ENCODE results near the gene VWA3A. TPM values are rescaled to one million over a fixed set of nuclear protein-coding genes. Genes with fewer than 3 reads are reported as not detected.
A peak's percentile ranks its signal among the peaks of the same experiment; 100 is the strongest.

Gene VWA3A
- total RNA-seq, 1 experiment from 2014 or later, result not detected

GRCh38 chr16:22184615-22184968 lies 92.3 kb downstream of the VWA3A start:
- Histone ChIP-seq H3K9me3 (ENCODE audit: low read length) (no peaks in the 10 kb centered on the region), H3K27me3 (ENCODE audit: low read length) (no peaks in the 10 kb centered on the region)
- no peak for DNase-seq

GRCh38 chr16:22186517-22186916 lies 94.2 kb downstream of the VWA3A start:
- Histone ChIP-seq H3K9me3 (ENCODE audit: low read length) (no peaks in the 10 kb centered on the region), H3K4me1 (ENCODE audit: low read length) (peaks cover 30% of the 10 kb centered on the region), H3K4me3 (ENCODE audit: low read length) (no peak overlapping the region), H3K27me3 (ENCODE audit: low read length) (no peaks in the 10 kb centered on the region), H3K9me2 (replicated peaks; ENCODE audit: insufficient read depth, low read length) (no peaks in the 10 kb centered on the region), H3K27ac (ENCODE audit: low read length) (no peak overlapping the region), H3K9ac (ENCODE audit: low read length) (0 out of 2 replicates have a peak overlapping the region, but pooled peaks have one; percentile 4), H3K79me2 (ENCODE audit: low read length) (no peaks in the 10 kb centered on the region), H3K36me3 (ENCODE audit: insufficient read depth, low read length) (no peaks in the 10 kb centered on the region), H2AFZ (ENCODE audit: low read length) (no peak overlapping the region), H3K4me2 (ENCODE audit: low read depth, low read length, poor library complexity, severe bottlenecking) (no peak overlapping the region), H4K20me1 (ENCODE audit: insufficient read depth, low read depth, low read length) (no peaks in the 10 kb centered on the region)
- peak; percentile 69 for DNase-seq

More at GRCh38 chr16:22184615-22184968, 92.3 kb downstream of the VWA3A start:
- Histone ChIP-seq H3K4me2 (ENCODE audit: low read depth, low read length, poor library complexity, severe bottlenecking) (no peak overlapping the region), H3K9ac (ENCODE audit: low read length) (no peak overlapping the region), H3K4me3 (ENCODE audit: low read length) (no peak overlapping the region), H2AFZ (ENCODE audit: low read length) (no peak overlapping the region), H4K20me1 (ENCODE audit: insufficient read depth, low read depth, low read length) (no peaks in the 10 kb centered on the region), H3K27ac (ENCODE audit: low read length) (no peak overlapping the region), H3K79me2 (ENCODE audit: low read length) (no peaks in the 10 kb centered on the region), H3K36me3 (ENCODE audit: insufficient read depth, low read length) (no peaks in the 10 kb centered on the region), H3K4me1 (ENCODE audit: low read length) (peaks cover 23% of the 10 kb centered on the region), H3K9me2 (replicated peaks; ENCODE audit: insufficient read depth, low read length) (no peaks in the 10 kb centered on the region)

DNA sequence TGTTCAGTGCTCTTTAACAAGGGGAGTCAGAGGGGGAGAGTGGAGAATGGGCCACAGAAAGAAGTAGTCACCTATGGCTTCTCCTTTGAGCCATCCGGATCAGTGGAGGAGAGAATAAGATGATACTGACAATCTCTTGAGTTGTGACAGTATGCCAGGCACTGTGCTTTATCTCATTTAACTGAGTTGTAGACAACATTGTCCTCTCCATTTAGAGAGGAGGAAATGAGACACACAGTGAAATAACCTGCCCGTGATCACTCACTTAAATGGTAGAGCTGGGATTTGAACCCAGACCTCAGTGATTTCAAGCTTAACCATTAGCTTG lies 95.9 kb downstream of the VWA3A start:
- no peak overlapping the region for H3K4me2 ChIP-seq (ENCODE audit: low read depth, low read length, poor library complexity, severe bottlenecking)
- peaks cover 42% of the 10 kb centered on the region for H3K4me1 ChIP-seq (ENCODE audit: low read length)
- no peak overlapping the region for H3K27ac ChIP-seq (ENCODE audit: low read length)
- no peak overlapping the region for H3K9ac ChIP-seq (ENCODE audit: low read length)
- H3K36me3 ChIP-seq (ENCODE audit: insufficient read depth, low read length), result no peaks in the 10 kb centered on the region
- no peaks in the 10 kb centered on the region for H3K27me3 ChIP-seq (ENCODE audit: low read length)
- no peaks in the 10 kb centered on the region for H3K9me3 ChIP-seq (ENCODE audit: low read length)
- H3K79me2 ChIP-seq (ENCODE audit: low read length), result no peaks in the 10 kb centered on the region
- no peak overlapping the region for H3K4me3 ChIP-seq (ENCODE audit: low read length)
- no peak overlapping the region for H2AFZ ChIP-seq (ENCODE audit: low read length)
- DNase-seq, result no peak
- H4K20me1 ChIP-seq (ENCODE audit: insufficient read depth, low read depth, low read length), result no peaks in the 10 kb centered on the region
- H3K9me2 ChIP-seq (replicated peaks; ENCODE audit: insufficient read depth, low read length), result no peaks in the 10 kb centered on the region

DNA sequence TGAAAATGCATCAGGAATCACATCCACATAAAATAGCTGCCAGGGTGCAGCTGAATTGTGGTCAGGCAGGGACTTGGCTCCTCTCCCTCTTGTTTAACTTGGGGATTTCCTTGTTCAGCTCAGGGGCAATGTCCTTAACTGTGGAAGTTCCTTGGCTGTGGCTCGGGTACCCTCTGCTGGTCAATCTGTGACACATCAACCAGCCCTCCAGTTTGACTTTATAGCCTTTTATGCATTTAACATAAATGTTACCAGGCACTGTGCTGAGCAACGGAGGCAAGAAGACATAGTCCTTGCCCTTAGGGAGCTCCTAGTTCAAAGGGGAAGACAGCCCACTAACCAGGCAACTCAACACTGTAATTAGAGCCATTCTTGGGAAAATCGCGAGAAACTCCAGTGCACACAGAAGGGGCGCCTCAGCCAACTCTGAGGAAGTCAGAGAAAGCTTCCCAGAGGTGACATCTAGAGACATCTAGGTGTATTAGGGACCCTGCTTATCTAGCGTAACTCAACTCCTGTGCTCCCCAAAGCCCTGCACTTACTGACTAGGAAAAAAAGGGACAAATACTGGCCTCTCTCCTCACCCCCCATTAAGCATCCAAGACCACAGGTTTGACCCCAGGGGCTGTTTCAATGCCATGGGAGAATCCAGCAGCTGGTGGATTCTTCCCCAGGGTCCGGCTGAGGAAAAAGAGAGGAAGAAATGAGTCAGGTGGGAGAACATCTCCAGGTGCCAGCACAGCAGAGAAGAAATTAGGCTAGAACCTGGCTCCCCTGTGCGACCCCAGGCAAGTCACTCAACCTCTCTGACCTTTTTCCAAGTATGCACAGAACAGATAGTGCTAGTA lies 96.5 kb downstream of the VWA3A start:
- H3K9me2 ChIP-seq (replicated peaks; ENCODE audit: insufficient read depth, low read length), result no peaks in the 10 kb centered on the region
- peak overlapping the region; percentile 65 for H3K9ac ChIP-seq (ENCODE audit: low read length)
- no peak overlapping the region for H2AFZ ChIP-seq (ENCODE audit: low read length)
- H3K4me2 ChIP-seq (ENCODE audit: low read depth, low read length, poor library complexity, severe bottlenecking), result peak overlapping the region; percentile 88
- H3K4me1 ChIP-seq (ENCODE audit: low read length), result peaks cover 42% of the 10 kb centered on the region
- H4K20me1 ChIP-seq (ENCODE audit: insufficient read depth, low read depth, low read length), result no peaks in the 10 kb centered on the region
- H3K36me3 ChIP-seq (ENCODE audit: insufficient read depth, low read length), result no peaks in the 10 kb centered on the region
- no peaks in the 10 kb centered on the region for H3K9me3 ChIP-seq (ENCODE audit: low read length)
- no peak overlapping the region for H3K27ac ChIP-seq (ENCODE audit: low read length)
- H3K27me3 ChIP-seq (ENCODE audit: low read length), result no peaks in the 10 kb centered on the region
- no peak overlapping the region for H3K4me3 ChIP-seq (ENCODE audit: low read length)
- DNase-seq, result peak; percentile 88
- H3K79me2 ChIP-seq (ENCODE audit: low read length), result no peaks in the 10 kb centered on the region

- H3K4me2 ChIP-seq (ENCODE audit: low read depth, low read length, poor library complexity, severe bottlenecking), result peak overlapping the region; percentile 88
- H3K36me3 ChIP-seq (ENCODE audit: insufficient read depth, low read length), result no peaks in the 10 kb centered on the region
- no peak for DNase-seq
- peaks cover 42% of the 10 kb centered on the region for H3K4me1 ChIP-seq (ENCODE audit: low read length)
- no peaks in the 10 kb centered on the region for H3K27me3 ChIP-seq (ENCODE audit: low read length)
- H2AFZ ChIP-seq (ENCODE audit: low read length), result peak overlapping the region; percentile 91
- peak overlapping the region; percentile 65 for H3K9ac ChIP-seq (ENCODE audit: low read length)
- H3K27ac ChIP-seq (ENCODE audit: low read length), result no peak overlapping the region
- no peaks in the 10 kb centered on the region for H3K9me3 ChIP-seq (ENCODE audit: low read length)
- peak overlapping the region; percentile 75 for H3K4me3 ChIP-seq (ENCODE audit: low read length)
- H4K20me1 ChIP-seq (ENCODE audit: insufficient read depth, low read depth, low read length), result no peaks in the 10 kb centered on the region
- H3K79me2 ChIP-seq (ENCODE audit: low read length), result no peaks in the 10 kb centered on the region
- H3K9me2 ChIP-seq (replicated peaks; ENCODE audit: insufficient read depth, low read length), result no peaks in the 10 kb centered on the region
These were observed 97.2 kb downstream of the VWA3A start for GRCh38 chr16:22189473-22190080.

- Histone ChIP-seq H3K27me3 (ENCODE audit: low read length) (no peaks in the 10 kb centered on the region), H3K36me3 (ENCODE audit: insufficient read depth, low read length) (no peaks in the 10 kb centered on the region), H3K4me2 (ENCODE audit: low read depth, low read length, poor library complexity, severe bottlenecking) (peak overlapping the region; percentile 88), H3K27ac (ENCODE audit: low read length) (no peak overlapping the region), H3K4me3 (ENCODE audit: low read length) (peak overlapping the region; percentile 75), H4K20me1 (ENCODE audit: insufficient read depth, low read depth, low read length) (no peaks in the 10 kb centered on the region), H3K9me2 (replicated peaks; ENCODE audit: insufficient read depth, low read length) (no peaks in the 10 kb centered on the region), H3K79me2 (ENCODE audit: low read length) (no peaks in the 10 kb centered on the region), H3K4me1 (ENCODE audit: low read length) (peaks cover 41% of the 10 kb centered on the region), H3K9me3 (ENCODE audit: low read length) (no peaks in the 10 kb centered on the region), H3K9ac (ENCODE audit: low read length) (peak overlapping the region; percentile 65), H2AFZ (ENCODE audit: low read length) (peak overlapping the region; percentile 91)
- DNase-seq, result peak; percentile 99
These were observed 97.9 kb downstream of the VWA3A start for GRCh38 chr16:22190081-22190775.

DNA sequence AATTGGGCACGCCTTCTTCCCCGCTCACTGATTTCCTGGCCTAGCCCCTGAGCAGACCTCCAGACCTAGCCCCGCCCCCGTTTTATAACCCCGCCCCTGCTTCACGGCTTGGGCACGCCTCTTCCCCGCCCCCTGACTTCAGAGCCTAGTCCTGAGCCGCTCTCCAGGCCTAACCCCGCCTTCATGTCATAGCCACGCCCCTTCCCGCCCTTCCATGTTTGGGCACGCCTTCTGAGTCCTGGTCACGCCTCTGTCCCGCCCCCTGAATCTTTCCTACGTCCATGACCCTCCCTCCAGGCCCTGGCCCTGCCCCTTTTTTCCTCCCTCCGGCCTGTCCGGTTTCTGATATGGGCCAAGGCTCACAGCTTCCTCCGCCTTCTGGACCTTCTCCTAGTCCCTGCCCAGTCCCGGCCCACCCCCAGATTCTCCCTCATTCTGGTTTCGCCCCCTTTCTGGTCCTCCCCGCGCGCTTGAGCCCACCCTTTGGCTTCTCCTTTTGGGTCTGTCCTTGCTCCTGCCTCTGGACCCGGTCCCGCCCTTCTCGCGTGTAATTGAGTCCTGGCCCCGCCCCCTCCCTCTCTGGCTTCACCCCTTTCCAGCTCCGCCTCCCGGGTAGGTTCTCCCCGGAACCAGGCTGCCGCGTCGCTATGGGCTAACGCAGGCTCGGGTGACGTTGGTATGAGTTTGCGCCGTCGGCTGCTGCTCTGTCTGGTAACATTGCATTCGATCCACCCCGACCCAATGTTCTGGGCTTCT lies 98.6 kb downstream of the VWA3A start:
- Histone ChIP-seq H2AFZ (ENCODE audit: low read length) (peak overlapping the region; percentile 50; the same call in 1 of the 2 replicates), H3K27ac (ENCODE audit: low read length) (peak overlapping the region; percentile 70), H3K79me2 (ENCODE audit: low read length) (no peaks in the 10 kb centered on the region), H3K4me1 (ENCODE audit: low read length) (peaks cover 39% of the 10 kb centered on the region), H3K36me3 (ENCODE audit: insufficient read depth, low read length) (no peaks in the 10 kb centered on the region), H3K4me3 (ENCODE audit: low read length) (peak overlapping the region; percentile 65), H4K20me1 (ENCODE audit: insufficient read depth, low read depth, low read length) (no peaks in the 10 kb centered on the region), H3K4me2 (ENCODE audit: low read depth, low read length, poor library complexity, severe bottlenecking) (peak overlapping the region; percentile 93), H3K9ac (ENCODE audit: low read length) (peak overlapping the region; percentile 70), H3K9me2 (replicated peaks; ENCODE audit: insufficient read depth, low read length) (no peaks in the 10 kb centered on the region), H3K27me3 (ENCODE audit: low read length) (no peaks in the 10 kb centered on the region), H3K9me3 (ENCODE audit: low read length) (no peaks in the 10 kb centered on the region)
- DNase-seq, result peak; percentile 99

All from Karpas-422 (cell line).